Measurements from ENCODE around the gene PREB.

DNA sequence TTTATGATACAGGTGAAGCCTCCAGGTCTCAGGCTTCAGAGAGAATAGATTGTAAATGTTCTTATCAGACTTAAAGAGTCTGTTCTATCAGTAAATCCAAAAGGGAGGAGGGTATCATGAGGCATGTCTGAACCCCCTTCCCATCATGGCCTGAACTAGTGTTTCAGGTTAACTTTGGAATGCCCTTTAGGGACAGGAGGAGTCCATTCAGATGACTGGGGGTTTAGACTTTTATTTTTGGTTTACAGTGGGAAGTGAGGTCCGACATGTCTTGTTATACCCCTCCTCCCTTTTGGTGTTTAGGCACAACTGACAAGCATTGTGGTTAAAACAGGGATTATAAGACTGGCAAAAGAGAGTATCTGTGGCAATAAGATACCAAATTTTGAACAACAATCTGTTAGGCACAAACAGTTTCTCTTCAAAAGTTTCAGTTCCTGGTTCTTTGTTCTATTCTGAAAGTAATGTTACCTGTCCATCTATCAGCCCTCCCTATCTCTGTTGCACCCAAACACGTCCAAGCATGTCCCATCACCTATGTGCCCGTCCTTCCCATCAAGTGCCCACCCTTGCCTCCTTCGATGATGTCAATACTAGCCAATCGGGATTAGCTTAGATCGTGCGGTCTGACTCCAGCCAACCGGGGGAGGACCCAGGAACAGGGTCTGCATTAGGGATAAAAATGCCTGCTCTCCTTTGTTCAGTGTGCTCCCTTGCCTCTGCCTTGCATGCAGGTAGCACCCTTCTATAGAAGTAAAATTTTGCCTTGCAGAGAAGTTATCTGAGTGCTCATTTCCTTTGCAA is 30.7 kb upstream of the PREB start:
- TF ChIP-seq, protein P1, sequence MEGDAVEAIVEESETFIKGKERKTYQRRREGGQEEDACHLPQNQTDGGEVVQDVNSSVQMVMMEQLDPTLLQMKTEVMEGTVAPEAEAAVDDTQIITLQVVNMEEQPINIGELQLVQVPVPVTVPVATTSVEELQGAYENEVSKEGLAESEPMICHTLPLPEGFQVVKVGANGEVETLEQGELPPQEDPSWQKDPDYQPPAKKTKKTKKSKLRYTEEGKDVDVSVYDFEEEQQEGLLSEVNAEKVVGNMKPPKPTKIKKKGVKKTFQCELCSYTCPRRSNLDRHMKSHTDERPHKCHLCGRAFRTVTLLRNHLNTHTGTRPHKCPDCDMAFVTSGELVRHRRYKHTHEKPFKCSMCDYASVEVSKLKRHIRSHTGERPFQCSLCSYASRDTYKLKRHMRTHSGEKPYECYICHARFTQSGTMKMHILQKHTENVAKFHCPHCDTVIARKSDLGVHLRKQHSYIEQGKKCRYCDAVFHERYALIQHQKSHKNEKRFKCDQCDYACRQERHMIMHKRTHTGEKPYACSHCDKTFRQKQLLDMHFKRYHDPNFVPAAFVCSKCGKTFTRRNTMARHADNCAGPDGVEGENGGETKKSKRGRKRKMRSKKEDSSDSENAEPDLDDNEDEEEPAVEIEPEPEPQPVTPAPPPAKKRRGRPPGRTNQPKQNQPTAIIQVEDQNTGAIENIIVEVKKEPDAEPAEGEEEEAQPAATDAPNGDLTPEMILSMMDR (IDR thresholded peaks at IDR 0.05; ENCODE audit: insufficient read depth, low read length, poor library complexity, severe bottlenecking), result no peak
- no peak for TF ChIP-seq EZH2phosphoT487 (conservative IDR thresholded peaks at IDR 0.05; ENCODE audit: low read length)
